Vagina (tissue), 2 donors: Measurements from ENCODE around the gene BORCS8. TPM values are rescaled to one million over a fixed set of nuclear protein-coding genes. Genes with fewer than 3 reads are reported as not detected.

Experiments used
- DNase-seq, 2 donors: peaks; one replicate each; pipeline ENCODE4 v3.0.0-alpha.2; 2017; ENCODE audit errors: extremely low spot score in 2 of 2
- H3K27ac ChIP-seq: fragments of 200-600 bp; sonication (generic); one replicate; pipeline ENCODE4 v1.5.1; 2019
- H3K27me3 ChIP-seq: fragments of 200-600 bp; sonication (generic); one replicate; pipeline ENCODE4 v1.5.1; 2019
- H3K36me3 ChIP-seq, 2 donors: fragments of 200-600 bp; sonication (generic); one replicate each; pipeline ENCODE4 v1.5.1; 2017 to 2019
- H3K4me1 ChIP-seq: fragments of 200-600 bp; sonication (generic); one replicate; pipeline ENCODE4 v1.5.1; 2019
- H3K4me3 ChIP-seq, 2 donors: fragments of 200-600 bp; sonication (generic); 1 replicate in 1 of 2; 2 replicates in 1 of 2; pipeline ENCODE4 v1.5.1; 2016 to 2019
- H3K9me3 ChIP-seq: fragments of 200-600 bp; sonication (generic); one replicate; pipeline ENCODE4 v1.5.1; 2019
- POLR2A ChIP-seq, 2 donors: fragments of 450-650 bp; IDR thresholded peaks; one replicate each; pipeline ENCODE4 v1.6.1; 2017; ENCODE audit warnings: antibody characterized with exemption in 2 of 2, mild to moderate bottlenecking in 2 of 2, moderate library complexity in 2 of 2
- POLR2AphosphoS5 ChIP-seq, 2 donors: sonication (generic); formaldehyde crosslinking; IDR thresholded peaks; one replicate each; pipeline ENCODE4 v1.9.0; 2017; ENCODE audit warnings: antibody characterized with exemption in 2 of 2, mild to moderate bottlenecking in 2 of 2, low read depth in 1 of 2; ENCODE audit not compliant: insufficient read depth in 1 of 2
- intact Hi-C: fragments of 100-400 bp; cut with DNase I; formaldehyde crosslinking; loops from one replicate; pipeline ENCODE4 v1.15.1; 2023
- total RNA-seq: library from RNA; depleted of rRNA; stranded (reverse); fragments of >200 nt; gene quantifications from one replicate; pipeline ENCODE4 v1.2.3, GENCODE V29; 2016
- TF ChIP-seq, protein P1 (sequence below), 3 experiments: fragments of 450-650 bp in 2 of 3; fragments of 200-600 bp in 1 of 3; sonication (generic) in 1 of 3; IDR thresholded peaks; one replicate each; pipeline ENCODE4 v1.5.1; 2017 to 2019; ENCODE audit warnings: antibody characterized with exemption in 3 of 3, mild to moderate bottlenecking in 2 of 3, moderate library complexity in 2 of 3

BORCS8 gene
- total RNA-seq = 18.9 TPM

GRCh38 chr19:19192078-19192882 is at the start of gene BORCS8, which contains the start of gene RFXANK:
TSS of gene BORCS8 (minus strand) at chr19:19192152. CDS start at chr19:19192117, 35 bp downstream.
TSS of gene RFXANK (plus strand) at chr19:19192258. CDS start at chr19:19193947, 1,689 bp downstream.
- Histone ChIP-seq H3K27me3 (no peaks in the 10 kb centered on the region), H3K27ac (peak within 1 kb of the TSS; percentile 99), H3K4me3 (peak within 1 kb of the TSS; percentile 94 to 97), H3K36me3 (peaks cover 0 to 11% of the 10 kb centered on the region in 2 donors), H3K4me1 (peaks cover 52% of the 10 kb centered on the region), H3K9me3 (no peaks in the 10 kb centered on the region)
- intact Hi-C loops = loop anchor here (10.0 kb wide), 1 partner anchor 123 kb away; no protein-coding TSS in a partner anchor
- TF ChIP-seq POLR2A (IDR thresholded peaks at IDR 0.05) = peak in 1 of 2 donors; percentile 43
- TF ChIP-seq POLR2AphosphoS5 (IDR thresholded peaks at IDR 0.05; ENCODE audit: insufficient read depth in 1 of 2, low read depth in 1 of 2) = peak; percentile 87 to 93
- TF ChIP-seq, protein P1, sequence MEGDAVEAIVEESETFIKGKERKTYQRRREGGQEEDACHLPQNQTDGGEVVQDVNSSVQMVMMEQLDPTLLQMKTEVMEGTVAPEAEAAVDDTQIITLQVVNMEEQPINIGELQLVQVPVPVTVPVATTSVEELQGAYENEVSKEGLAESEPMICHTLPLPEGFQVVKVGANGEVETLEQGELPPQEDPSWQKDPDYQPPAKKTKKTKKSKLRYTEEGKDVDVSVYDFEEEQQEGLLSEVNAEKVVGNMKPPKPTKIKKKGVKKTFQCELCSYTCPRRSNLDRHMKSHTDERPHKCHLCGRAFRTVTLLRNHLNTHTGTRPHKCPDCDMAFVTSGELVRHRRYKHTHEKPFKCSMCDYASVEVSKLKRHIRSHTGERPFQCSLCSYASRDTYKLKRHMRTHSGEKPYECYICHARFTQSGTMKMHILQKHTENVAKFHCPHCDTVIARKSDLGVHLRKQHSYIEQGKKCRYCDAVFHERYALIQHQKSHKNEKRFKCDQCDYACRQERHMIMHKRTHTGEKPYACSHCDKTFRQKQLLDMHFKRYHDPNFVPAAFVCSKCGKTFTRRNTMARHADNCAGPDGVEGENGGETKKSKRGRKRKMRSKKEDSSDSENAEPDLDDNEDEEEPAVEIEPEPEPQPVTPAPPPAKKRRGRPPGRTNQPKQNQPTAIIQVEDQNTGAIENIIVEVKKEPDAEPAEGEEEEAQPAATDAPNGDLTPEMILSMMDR (IDR thresholded peaks at IDR 0.05) = peak in 1 of 3 experiments; percentile 15
- peak; percentile 98 to 99 for DNase-seq

GRCh38 chr19:19240476-19240875 is 48.5 kb upstream of the BORCS8 start:
- TF ChIP-seq POLR2AphosphoS5 (IDR thresholded peaks at IDR 0.05; ENCODE audit: insufficient read depth in 1 of 2, low read depth in 1 of 2) (no peak), POLR2A (IDR thresholded peaks at IDR 0.05) (no peak)
- TF ChIP-seq, protein P1 (IDR thresholded peaks at IDR 0.05) = no peak

DNA sequence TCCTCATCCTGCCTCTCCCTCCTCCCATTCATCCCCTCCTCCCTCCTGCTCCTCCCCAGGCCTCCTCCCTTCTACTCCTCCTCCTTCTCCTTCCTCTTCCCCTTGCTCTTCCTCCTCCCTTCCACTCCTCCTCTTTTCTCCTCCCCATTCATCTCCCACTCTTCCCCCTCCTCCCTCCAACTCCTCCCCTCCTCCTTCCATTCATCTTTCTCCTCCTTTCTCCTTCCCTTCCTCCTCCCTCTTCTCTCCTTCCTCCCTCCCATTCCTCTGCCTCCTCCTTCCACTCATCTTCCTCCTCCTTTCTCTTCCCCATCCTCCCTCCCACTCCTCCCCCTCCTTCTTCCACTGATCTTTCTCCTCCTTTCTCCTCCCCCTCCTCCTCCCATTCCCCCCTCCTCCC is 47.7 kb upstream of the BORCS8 start:
- Histone ChIP-seq H3K9me3 (peaks cover 1% of the 10 kb centered on the region), H3K27me3 (no peaks in the 10 kb centered on the region), H3K27ac (no peak overlapping the region), H3K4me3 (no peak overlapping the region), H3K4me1 (no peaks in the 10 kb centered on the region), H3K36me3 (no peaks in the 10 kb centered on the region)
- DNase-seq = no peak
- intact Hi-C loops = no loop called here
- TF ChIP-seq POLR2A (IDR thresholded peaks at IDR 0.05) (no peak), POLR2AphosphoS5 (IDR thresholded peaks at IDR 0.05; ENCODE audit: insufficient read depth in 1 of 2, low read depth in 1 of 2) (no peak)
- TF ChIP-seq, protein P1 (IDR thresholded peaks at IDR 0.05) = no peak

More at GRCh38 chr19:19240476-19240875, 48.5 kb upstream of the BORCS8 start:
- no peak for DNase-seq
- Histone ChIP-seq H3K9me3 (no peaks in the 10 kb centered on the region), H3K27ac (no peak overlapping the region), H3K4me3 (no peak overlapping the region), H3K27me3 (no peaks in the 10 kb centered on the region), H3K4me1 (no peaks in the 10 kb centered on the region), H3K36me3 (no peaks in the 10 kb centered on the region)
- intact Hi-C loops = no loop called here

- intact Hi-C loops = no loop called here
- DNase-seq = no peak
These were observed 46.4 kb upstream of the BORCS8 start for GRCh38 chr19:19238126-19238894.

More at GRCh38 chr19:19238126-19238894, 46.4 kb upstream of the BORCS8 start:
- peaks cover 12% of the 10 kb centered on the region for H3K9me3 ChIP-seq
- no peak overlapping the region for H3K27ac ChIP-seq
- H3K4me1 ChIP-seq = no peaks in the 10 kb centered on the region
- H3K4me3 ChIP-seq = no peak overlapping the region
- TF ChIP-seq POLR2A (IDR thresholded peaks at IDR 0.05) (no peak), POLR2AphosphoS5 (IDR thresholded peaks at IDR 0.05; ENCODE audit: insufficient read depth in 1 of 2, low read depth in 1 of 2) (no peak)
- TF ChIP-seq, protein P1 (IDR thresholded peaks at IDR 0.05) = no peak
- no peaks in the 10 kb centered on the region for H3K27me3 ChIP-seq
- H3K36me3 ChIP-seq = no peaks in the 10 kb centered on the region
